ENCODE data around the gene PIP4P1. TPM values are rescaled to one million over a fixed set of nuclear protein-coding genes. Genes with fewer than 3 reads are reported as not detected.

The PIP4P1 gene
- total and polyA plus RNA-seq, 2 of the 13 experiments (the other 11 are each of a cell fraction or from before 2014, with no cell fraction given): 33.4 to 47.0 TPM

- TF ChIP-seq PLSCR1 (CRISPR knock-in tag; IDR thresholded peaks at IDR 0.05; ENCODE audit: borderline replicate concordance) (no peak), GABPA (IDR thresholded peaks at IDR 0.05; ENCODE audit: low read depth, low read length) (no peak), GABPA (CRISPR knock-in tag; IDR thresholded peaks at IDR 0.05; ENCODE audit: low read depth) (no peak), ZNF720 (CRISPR knock-in tag; IDR thresholded peaks at IDR 0.05) (no peak), REXO4 (CRISPR knock-in tag; IDR thresholded peaks at IDR 0.05; ENCODE audit: borderline replicate concordance) (peak; percentile 52; the same call in 1 of the 2 replicates), NFKB2 (CRISPR knock-in tag; IDR thresholded peaks at IDR 0.05; ENCODE audit: borderline replicate concordance) (peak; percentile 60; the same call in 1 of the 2 replicates), NFYB (CRISPR knock-in tag; IDR thresholded peaks at IDR 0.05) (peak; percentile 71), NFKBIZ (CRISPR knock-in tag; IDR thresholded peaks at IDR 0.05) (peak; percentile 83), ZNF616 (CRISPR knock-in tag; IDR thresholded peaks at IDR 0.05; ENCODE audit: low read depth) (peak; percentile 80; the same call in 1 of the 2 replicates), HNRNPK (IDR thresholded peaks at IDR 0.05; ENCODE audit: low read depth, low read length, poor library complexity, severe bottlenecking) (no peak), ZFP91 (CRISPR knock-in tag; IDR thresholded peaks at IDR 0.05; ENCODE audit: borderline replicate concordance) (peak; percentile 94), ATF5 (CRISPR knock-in tag; IDR thresholded peaks at IDR 0.05; ENCODE audit: low read depth) (no peak; the same call in 1 of the 2 replicates), GATA4 (IDR thresholded peaks at IDR 0.05; ENCODE audit: borderline replicate concordance, low read depth) (peak; percentile 90), JUNB (CRISPR knock-in tag; IDR thresholded peaks at IDR 0.05; ENCODE audit: borderline replicate concordance) (no peak; the same call in 1 of the 2 replicates), ZNF414 (CRISPR knock-in tag; IDR thresholded peaks at IDR 0.05) (no peak; the same call in 1 of the 2 replicates), ZBTB33 (CRISPR knock-in tag; IDR thresholded peaks at IDR 0.05) (0 out of 2 replicates have a peak, but pooled peaks have one; percentile 35), MED13 (CRISPR knock-in tag; IDR thresholded peaks at IDR 0.05) (no peak), PAXIP1 (CRISPR knock-in tag; conservative IDR thresholded peaks at IDR 0.05) (peak; percentile 27; the same call in 1 of the 2 replicates)
Observed at GRCh38 chr14:20469242-20469889, 8.1 kb upstream of the PIP4P1 start, which contains the start of gene PNP (continued).
